Hepatic stellate cell (primary cell): ENCODE results near the gene CACNB2.
A peak's percentile ranks its signal among the peaks of the same experiment; 100 is the strongest.
"Not testable (repeated sequence)": the region's sequence is repeated elsewhere in the genome, so short reads cannot be mapped to it uniquely, and the experiment has no call there.

Source experiments
- DNase-seq: peaks from one replicate; pipeline ENCODE4 v3.0.0; 2011; ENCODE audit warnings: low spot score

Gene CACNB2

GRCh38 chr10:18202680-18203460 is 62.6 kb downstream of the CACNB2 start:
- DNase-seq: no peak

GRCh38 chr10:18203471-18203870 is 63.2 kb downstream of the CACNB2 start:
- no peak for DNase-seq

GRCh38 chr10:18204039-18204835 is 64.0 kb downstream of the CACNB2 start:
- no peak for DNase-seq

- no peak for DNase-seq
These were observed 65.0 kb downstream of the CACNB2 start for GRCh38 chr10:18205098-18205834.

- DNase-seq: not testable (repeated sequence)
These were observed 68.0 kb downstream of the CACNB2 start for GRCh38 chr10:18208186-18208585.

GRCh38 chr10:18209241-18209640 is 69.0 kb downstream of the CACNB2 start:
- no peak for DNase-seq

GRCh38 chr10:18210711-18211110 is 70.5 kb downstream of the CACNB2 start:
- DNase-seq: no peak

- DNase-seq: no peak
These were observed 71.6 kb downstream of the CACNB2 start for GRCh38 chr10:18211862-18212261.

- no peak for DNase-seq
These were observed 73.0 kb downstream of the CACNB2 start for GRCh38 chr10:18213271-18213670.

GRCh38 chr10:18214691-18215563 is 74.7 kb downstream of the CACNB2 start:
- DNase-seq: peak; percentile 21

- DNase-seq: peak; percentile 18
These were observed 76.3 kb downstream of the CACNB2 start for GRCh38 chr10:18216482-18216881.

GRCh38 chr10:18217577-18217976 is 77.4 kb downstream of the CACNB2 start:
- no peak for DNase-seq

GRCh38 chr10:18219146-18219545 is 78.9 kb downstream of the CACNB2 start:
- no peak for DNase-seq

GRCh38 chr10:18221123-18221522 is 80.9 kb downstream of the CACNB2 start:
- DNase-seq: no peak

- DNase-seq: no peak
These were observed 81.7 kb downstream of the CACNB2 start for GRCh38 chr10:18221882-18222281.

- no peak for DNase-seq
These were observed 82.6 kb downstream of the CACNB2 start for GRCh38 chr10:18222866-18223265.

GRCh38 chr10:18223898-18224297 is 83.7 kb downstream of the CACNB2 start:
- no peak for DNase-seq

- DNase-seq: no peak
These were observed 84.6 kb downstream of the CACNB2 start for GRCh38 chr10:18224626-18225445.

GRCh38 chr10:18226336-18226735 is 86.1 kb downstream of the CACNB2 start:
- no peak for DNase-seq

GRCh38 chr10:18229826-18230225 is 89.6 kb downstream of the CACNB2 start:
- DNase-seq: no peak

GRCh38 chr10:18230794-18231193 is 90.6 kb downstream of the CACNB2 start:
- peak; percentile 43 for DNase-seq
